ENCODE results near the gene MAN2B2. TPM values are rescaled to one million over a fixed set of nuclear protein-coding genes. Genes with fewer than 3 reads are reported as not detected.

The MAN2B2 gene
- total RNA-seq, 4 donors from 2014 or later, result 9.0 to 23.3 (median 14.3) TPM

- intact Hi-C loops (cut with DNase I), result no loop called here
- peaks cover 0 to 3% (median 0%) of the 10 kb centered on the region in 4 donors for H3K27me3 ChIP-seq
- WGBS, 2 donors, result 55 to 71% methylated on average over 1 to 11 of the region's 17 CpGs
- peak overlapping the region; percentile 69 to 99 (median 83) for H3K4me3 ChIP-seq
- no peaks in the 10 kb centered on the region for H3K9me3 ChIP-seq
- H3K36me3 ChIP-seq, result peaks cover 15 to 42% (median 18%) of the 10 kb centered on the region in 3 donors
- peak overlapping the region; percentile 63 to 86 (median 78) for H3K27ac ChIP-seq
- no peak for DNase-seq
- TF ChIP-seq CTCF (IDR thresholded peaks at IDR 0.05), result no peak
- TF ChIP-seq POLR2A (IDR thresholded peaks at IDR 0.05), result no peak
- peaks cover 11 to 26% (median 15%) of the 10 kb centered on the region in 3 donors for H3K4me1 ChIP-seq
Observed at GRCh38 chr4:6575503-6576240, 683 bp downstream of the MAN2B2 start.

- H3K27ac ChIP-seq, result no peak overlapping the region
- peaks cover 15 to 50% (median 18%) of the 10 kb centered on the region in 3 donors for H3K36me3 ChIP-seq
- DNase-seq, result no peak
- H3K4me1 ChIP-seq, result peaks cover 11 to 26% (median 15%) of the 10 kb centered on the region in 3 donors
- WGBS, 2 donors, result 86 to 87% methylated on average over 1 to 2 of the region's 16 CpGs
- peaks cover 0 to 3% (median 0%) of the 10 kb centered on the region in 4 donors for H3K27me3 ChIP-seq
- no peak for TF ChIP-seq POLR2A (IDR thresholded peaks at IDR 0.05)
- TF ChIP-seq CTCF (IDR thresholded peaks at IDR 0.05), result no peak
- intact Hi-C loops (cut with DNase I), result no loop called here
- H3K4me3 ChIP-seq, result no peak overlapping the region
- no peaks in the 10 kb centered on the region for H3K9me3 ChIP-seq
Observed at GRCh38 chr4:6576512-6576911, 1.5 kb downstream of the MAN2B2 start.

DNA sequence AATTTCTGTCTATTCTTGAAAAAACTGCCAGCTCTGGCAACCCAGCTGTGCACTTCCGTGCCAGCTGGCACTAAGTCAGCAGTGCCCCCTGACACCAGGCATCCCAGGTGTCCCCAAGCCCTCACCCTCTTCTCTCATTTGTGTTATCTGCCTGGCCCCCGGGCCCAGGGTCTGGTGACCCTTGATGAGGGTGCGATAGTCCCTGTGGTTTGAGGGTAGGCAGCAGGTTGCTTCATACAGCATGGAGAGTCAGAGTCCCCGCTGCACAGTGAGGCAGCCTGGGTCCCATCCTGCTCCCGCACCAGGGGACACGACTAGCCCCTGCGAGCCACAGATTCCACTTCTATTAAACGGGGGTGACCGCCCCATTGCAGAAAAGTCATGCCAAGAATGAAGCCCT lies 1.9 kb downstream of the MAN2B2 start:
- H3K27ac ChIP-seq, result no peak overlapping the region
- TF ChIP-seq POLR2A (IDR thresholded peaks at IDR 0.05) (no peak), CTCF (IDR thresholded peaks at IDR 0.05) (no peak)
- DNase-seq, result no peak
- H3K36me3 ChIP-seq, result peaks cover 15 to 54% (median 18%) of the 10 kb centered on the region in 3 donors
- H3K27me3 ChIP-seq, result peaks cover 0 to 3% (median 0%) of the 10 kb centered on the region in 4 donors
- no peak overlapping the region for H3K4me3 ChIP-seq
- WGBS, 2 donors, result 89 to 91% methylated on average over 3 to 9 of the region's 9 CpGs
- intact Hi-C loops (cut with DNase I), result no loop called here
- H3K4me1 ChIP-seq, result peaks cover 11 to 26% (median 15%) of the 10 kb centered on the region in 3 donors
- no peaks in the 10 kb centered on the region for H3K9me3 ChIP-seq

- Histone ChIP-seq H3K4me1 (peaks cover 11 to 26% (median 15%) of the 10 kb centered on the region in 3 donors), H3K4me3 (no peak overlapping the region), H3K27me3 (peaks cover 0 to 3% (median 0%) of the 10 kb centered on the region in 4 donors), H3K9me3 (no peaks in the 10 kb centered on the region), H3K36me3 (peaks cover 15 to 59% (median 18%) of the 10 kb centered on the region in 3 donors), H3K27ac (no peak overlapping the region)
- no peak for TF ChIP-seq POLR2A (IDR thresholded peaks at IDR 0.05)
- DNase-seq, result no peak
- intact Hi-C loops (cut with DNase I), result no loop called here
- 96 to 100% methylated on average over 1 to 9 of the region's 10 CpGs for WGBS, 2 donors
Observed at GRCh38 chr4:6577409-6577808, 2.4 kb downstream of the MAN2B2 start.

- H3K27ac ChIP-seq, result no peak overlapping the region
- H3K4me1 ChIP-seq, result peaks cover 11 to 26% (median 15%) of the 10 kb centered on the region in 3 donors
- TF ChIP-seq POLR2A (IDR thresholded peaks at IDR 0.05) (no peak), CTCF (IDR thresholded peaks at IDR 0.05) (no peak)
- 90 to 92% methylated on average over 3 to 7 of the region's 9 CpGs for WGBS, 2 donors
- no peak for DNase-seq
- H3K4me3 ChIP-seq, result no peak overlapping the region
- H3K9me3 ChIP-seq, result peaks cover 0 to 5% (median 0%) of the 10 kb centered on the region in 3 donors
- H3K27me3 ChIP-seq, result peaks cover 0 to 3% (median 0%) of the 10 kb centered on the region in 4 donors
- intact Hi-C loops (cut with DNase I), result no loop called here
- H3K36me3 ChIP-seq, result peaks cover 15 to 67% (median 18%) of the 10 kb centered on the region in 3 donors
Observed at GRCh38 chr4:6578221-6578620, 3.2 kb downstream of the MAN2B2 start.
